Right lobe of liver (tissue), 6 donors: ENCODE measurements around the gene MMP15. TPM values are rescaled to one million over a fixed set of nuclear protein-coding genes. Genes with fewer than 3 reads are reported as not detected.
"Not testable (repeated sequence)": the region's sequence is repeated elsewhere in the genome, so short reads cannot be mapped to it uniquely, and the experiment has no call there.

Source experiments
- ATAC-seq, 4 donors: fragments of 200-7000 bp; cut with Tn5 transposase; one replicate each; pipeline ENCODE4 v1.9.1; 2020; ENCODE audit warnings: mild to moderate bottlenecking in 4 of 4, moderate library complexity in 4 of 4
- DNase-seq, 3 donors: peaks; one replicate each; pipeline ENCODE4 v3.0.0-alpha.2; 2020
- H3K27ac ChIP-seq, 3 donors: fragments of 200-600 bp; one replicate each; pipeline ENCODE4 v1.8.0; 2022
- H3K27me3 ChIP-seq, 2 donors: fragments of 200-600 bp; one replicate each; pipeline ENCODE4 v1.8.0; 2022
- H3K36me3 ChIP-seq, 4 donors: fragments of 200-600 bp; sonication (generic) in 1 of 4; one replicate each; pipeline versions ENCODE4 v1.5.1 to v1.8.0; 2017 to 2022; ENCODE audit warnings: control low read depth in 1 of 4
- H3K4me1 ChIP-seq, 4 donors: fragments of 200-600 bp; sonication (generic) in 1 of 4; one replicate each; pipeline versions ENCODE4 v1.5.1 to v1.8.0; 2017 to 2022; ENCODE audit warnings: control low read depth in 1 of 4
- H3K4me3 ChIP-seq, 3 donors: fragments of 200-600 bp; one replicate each; pipeline ENCODE4 v1.8.0; 2022
- H3K9me3 ChIP-seq, 4 donors: fragments of 200-600 bp; sonication (generic) in 1 of 4; one replicate each; pipeline versions ENCODE4 v1.5.1 to v1.8.0; 2017 to 2022; ENCODE audit warnings: control low read depth in 1 of 4
- POLR2A ChIP-seq: fragments of 450-650 bp; IDR thresholded peaks from one replicate; pipeline ENCODE4 v1.6.1; 2017; ENCODE audit warnings: antibody characterized with exemption, mild to moderate bottlenecking
- WGBS: methylation state at CpG from one replicate; pipeline ENCODE4 v1.1.6; 2018; ENCODE audit warnings: low coverage, low lambda C conversion rate; ENCODE audit not compliant: insufficient coverage; ENCODE audit errors: missing lambda C conversion rate; 5-methylcytosine and 5-hydroxymethylcytosine counted together
- intact Hi-C, 2 donors: fragments of 100-400 bp; cut with DNase I; formaldehyde crosslinking; loops; one replicate each; pipeline versions ENCODE4 v1.11.2 to v1.14.1; 2022
- total RNA-seq, 6 experiments: library from RNA; depleted of rRNA in 2 of 6; stranded (reverse); fragments of >200 nt in 2 of 6; fragmentation: NEBNext Ultra II Directional in 3 of 6; extraction: Animal tissue kit (Norgen Biotek cat#: 25700) in 3 of 6; gene quantifications; one replicate each; pipeline versions ENCODE4 v1.1.0 to v1.2.4, GENCODE V29; 2016 to 2023
- TF ChIP-seq, protein P1 (sequence below), 4 donors: fragments of 200-600 bp in 3 of 4; fragments of 450-650 bp in 1 of 4; IDR thresholded peaks; one replicate each; pipeline versions ENCODE4 v1.5.1 to v1.8.0; 2016 to 2022; ENCODE audit warnings: antibody characterized with exemption in 4 of 4, mild to moderate bottlenecking in 2 of 4
- donor health status: DM: no; HTN: yes; CAD: no.
- donor health status: DM: no; HTN: no; CAD: no.
- donor health status: DM: no; HTN: no; CAD: no.
- donor health status: DM: no; HTN: yes; CAD: no.
- donor health status: DM: no; HTN: yes; CAD: no.

The MMP15 gene
- total RNA-seq, 6 experiments from 2014 or later, result 22.3 to 76.0 (median 35.2) TPM

DNA sequence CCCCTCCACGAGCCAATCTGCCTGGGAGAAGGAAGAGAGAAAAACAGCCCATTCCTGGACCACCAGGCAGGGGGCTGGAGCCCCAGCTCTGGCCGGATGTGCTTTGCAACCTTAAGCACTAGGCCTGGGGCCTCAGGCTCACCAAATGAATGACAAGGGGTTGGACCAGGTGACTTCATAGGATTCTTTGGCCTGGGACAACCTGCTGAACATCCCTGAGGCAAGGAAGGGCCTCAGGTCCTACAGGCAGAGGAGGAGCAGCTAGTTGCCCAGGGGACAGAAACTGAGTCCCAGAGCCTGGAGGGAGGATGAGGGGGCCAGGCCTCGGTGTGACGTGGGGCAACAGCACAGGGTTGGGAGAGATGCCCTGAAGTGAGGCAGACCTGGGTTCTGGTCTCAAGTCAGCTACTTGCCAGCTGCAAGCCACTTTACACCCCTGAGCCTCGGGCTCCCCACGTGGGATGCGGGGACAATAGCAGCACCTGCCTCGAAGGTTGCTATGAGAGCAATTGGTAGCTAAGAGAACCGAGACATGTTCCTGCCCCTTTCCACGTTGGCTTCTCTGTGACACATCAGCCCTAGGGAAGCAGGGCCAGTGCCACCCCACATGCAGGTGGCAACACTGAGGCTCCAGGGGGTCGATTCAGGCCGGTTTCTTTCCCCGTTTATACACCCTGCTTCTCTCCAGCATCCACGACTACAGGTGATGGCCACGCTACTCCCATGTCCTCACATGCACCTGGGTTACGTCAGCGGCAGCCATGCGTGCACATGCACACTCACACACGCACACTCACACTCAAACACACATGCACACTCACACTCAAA lies 61.0 kb downstream of the MMP15 start:
- Histone ChIP-seq H3K4me3 (no peak overlapping the region), H3K27ac (no peak overlapping the region), H3K4me1 (no peaks in the 10 kb centered on the region), H3K36me3 (no peaks in the 10 kb centered on the region), H3K27me3 (no peaks in the 10 kb centered on the region), H3K9me3 (no peaks in the 10 kb centered on the region)
- DNase-seq (peak in 1 of 3 donors; percentile 37), ATAC-seq (no peak)
- TF ChIP-seq, protein P1, sequence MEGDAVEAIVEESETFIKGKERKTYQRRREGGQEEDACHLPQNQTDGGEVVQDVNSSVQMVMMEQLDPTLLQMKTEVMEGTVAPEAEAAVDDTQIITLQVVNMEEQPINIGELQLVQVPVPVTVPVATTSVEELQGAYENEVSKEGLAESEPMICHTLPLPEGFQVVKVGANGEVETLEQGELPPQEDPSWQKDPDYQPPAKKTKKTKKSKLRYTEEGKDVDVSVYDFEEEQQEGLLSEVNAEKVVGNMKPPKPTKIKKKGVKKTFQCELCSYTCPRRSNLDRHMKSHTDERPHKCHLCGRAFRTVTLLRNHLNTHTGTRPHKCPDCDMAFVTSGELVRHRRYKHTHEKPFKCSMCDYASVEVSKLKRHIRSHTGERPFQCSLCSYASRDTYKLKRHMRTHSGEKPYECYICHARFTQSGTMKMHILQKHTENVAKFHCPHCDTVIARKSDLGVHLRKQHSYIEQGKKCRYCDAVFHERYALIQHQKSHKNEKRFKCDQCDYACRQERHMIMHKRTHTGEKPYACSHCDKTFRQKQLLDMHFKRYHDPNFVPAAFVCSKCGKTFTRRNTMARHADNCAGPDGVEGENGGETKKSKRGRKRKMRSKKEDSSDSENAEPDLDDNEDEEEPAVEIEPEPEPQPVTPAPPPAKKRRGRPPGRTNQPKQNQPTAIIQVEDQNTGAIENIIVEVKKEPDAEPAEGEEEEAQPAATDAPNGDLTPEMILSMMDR (IDR thresholded peaks at IDR 0.05), result no peak
- no peak for TF ChIP-seq POLR2A
- intact Hi-C loops, result no loop called here
- WGBS, result 80% methylated on average over 8 of the region's 19 CpGs

DNA sequence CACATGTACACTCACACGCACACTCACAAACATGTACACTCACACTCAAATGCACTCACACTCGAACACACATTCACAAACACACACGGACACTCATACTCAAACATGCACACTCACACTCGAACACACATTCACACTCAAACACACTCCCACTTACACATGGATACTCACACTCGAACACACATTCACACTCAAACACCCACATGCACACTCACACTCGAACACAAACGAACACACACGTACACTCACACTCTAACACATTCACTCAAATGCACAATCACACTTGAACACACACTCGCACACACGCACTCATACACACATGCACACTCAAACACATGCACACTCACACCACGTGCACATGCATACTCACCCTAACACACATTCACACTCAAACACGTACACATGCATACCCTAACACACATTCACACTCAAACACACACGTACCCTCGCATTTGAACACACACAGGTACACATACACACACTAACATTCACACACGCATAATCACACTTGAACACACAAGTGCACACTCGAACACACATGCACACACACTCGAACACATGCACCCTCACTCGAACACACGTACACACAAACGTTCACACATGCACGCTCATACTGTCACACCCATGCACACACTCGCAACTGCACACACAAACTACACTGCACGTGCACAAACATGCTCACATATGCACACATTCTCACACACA lies 61.8 kb downstream of the MMP15 start:
- Histone ChIP-seq H3K4me3 (no peak overlapping the region), H3K4me1 (no peaks in the 10 kb centered on the region), H3K36me3 (no peaks in the 10 kb centered on the region), H3K27ac (no peak overlapping the region), H3K9me3 (no peaks in the 10 kb centered on the region), H3K27me3 (no peaks in the 10 kb centered on the region)
- DNase-seq, result no peak
- TF ChIP-seq, protein P1 (IDR thresholded peaks at IDR 0.05), result no peak
- no peak for TF ChIP-seq POLR2A
- ATAC-seq, result no peak
- WGBS, result 78% methylated on average over 21 of the region's 23 CpGs
- intact Hi-C loops, result no loop called here

DNA sequence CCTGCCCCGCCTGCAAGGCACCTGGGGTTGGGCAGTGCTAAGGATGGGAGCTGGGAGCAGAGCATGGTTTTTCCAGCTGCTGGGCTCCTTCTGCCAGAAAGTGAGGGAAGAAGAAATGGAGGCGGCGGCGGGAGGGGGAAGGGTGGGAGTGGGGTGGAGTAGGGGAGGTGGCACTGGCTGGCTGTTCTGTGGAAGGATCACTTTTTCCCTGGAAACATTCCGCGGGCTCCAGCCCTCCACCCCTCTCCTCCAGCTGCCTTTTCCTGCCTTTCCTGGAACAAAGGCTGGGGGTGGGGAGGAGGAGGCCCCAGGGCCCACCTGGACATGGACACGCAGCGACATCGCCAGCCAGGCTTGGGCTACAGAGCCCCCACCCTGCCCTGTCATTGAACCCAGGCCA lies 62.5 kb downstream of the MMP15 start:
- TF ChIP-seq, protein P1 (IDR thresholded peaks at IDR 0.05), result no peak
- TF ChIP-seq POLR2A, result no peak
- H3K36me3 ChIP-seq, result no peaks in the 10 kb centered on the region
- H3K4me3 ChIP-seq, result no peak overlapping the region
- H3K27ac ChIP-seq, result no peak overlapping the region
- 58% methylated on average over 6 of the region's 9 CpGs for WGBS
- ATAC-seq, result no peak
- H3K9me3 ChIP-seq, result no peaks in the 10 kb centered on the region
- no peaks in the 10 kb centered on the region for H3K4me1 ChIP-seq
- peak in 1 of 3 donors; percentile 22 for DNase-seq
- intact Hi-C loops, result no loop called here
- H3K27me3 ChIP-seq, result no peaks in the 10 kb centered on the region

DNA sequence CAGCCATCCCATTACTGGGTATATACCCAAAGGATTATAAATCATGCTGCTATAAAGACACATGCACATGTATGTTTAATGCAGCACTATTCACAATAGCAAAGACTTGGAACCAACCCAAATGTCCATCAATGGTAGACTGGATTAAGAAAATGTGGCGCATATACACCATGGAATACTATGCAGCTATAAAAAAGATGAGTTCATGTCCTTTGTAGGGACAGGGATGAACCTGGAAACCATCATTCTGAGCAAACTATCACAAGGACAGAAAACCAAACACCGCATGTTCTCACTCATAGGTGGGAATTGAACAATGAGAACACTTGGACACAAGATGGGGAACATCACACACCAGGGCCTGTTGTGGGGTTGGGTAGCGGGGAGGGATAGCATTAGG lies 64.8 kb downstream of the MMP15 start:
- intact Hi-C loops, ATAC-seq, DNase-seq, H3K4me3 ChIP-seq, H3K36me3 ChIP-seq, H3K27ac ChIP-seq, H3K27me3 ChIP-seq, H3K4me1 ChIP-seq, H3K9me3 ChIP-seq: not testable (repeated sequence)
- WGBS, result 86% methylated on average over 3 of the region's 3 CpGs

DNA sequence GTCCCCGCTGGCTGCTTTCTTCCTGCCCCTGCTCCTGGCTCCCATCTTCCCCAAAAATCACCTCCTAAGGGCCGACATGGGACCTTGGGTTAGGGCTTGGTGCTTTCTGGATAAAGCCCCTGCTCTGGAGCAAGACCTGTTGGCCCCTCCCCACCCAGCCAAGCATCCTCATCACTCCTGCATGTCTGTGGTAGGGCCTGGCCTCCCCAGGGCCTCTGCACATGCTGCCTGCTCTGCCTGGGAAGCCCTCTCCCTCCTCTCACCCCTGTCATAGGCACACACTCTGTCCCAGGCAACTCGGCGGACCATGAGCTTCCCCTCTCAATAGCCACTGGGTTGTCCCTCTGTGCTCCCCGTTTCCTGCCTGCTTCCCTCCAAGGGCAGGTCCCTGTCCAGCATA lies 68.5 kb downstream of the MMP15 start:
- TF ChIP-seq, protein P1 (IDR thresholded peaks at IDR 0.05), result no peak
- no peak for TF ChIP-seq POLR2A
- H3K27me3 ChIP-seq, result no peaks in the 10 kb centered on the region
- ATAC-seq (no peak), DNase-seq (peak in 1 of 3 donors; percentile 34)
- intact Hi-C loops, result no loop called here
- H3K9me3 ChIP-seq, result no peaks in the 10 kb centered on the region
- H3K4me1 ChIP-seq, result no peaks in the 10 kb centered on the region
- no peak overlapping the region for H3K4me3 ChIP-seq
- no peaks in the 10 kb centered on the region for H3K36me3 ChIP-seq
- no peak overlapping the region for H3K27ac ChIP-seq
- WGBS, result 75% methylated on average over 2 of the region's 5 CpGs
